ENCODE data around the gene WFIKKN2. TPM values are rescaled to one million over a fixed set of nuclear protein-coding genes. Genes with fewer than 3 reads are reported as not detected.

WFIKKN2 gene
- polyA plus RNA-seq, 1 experiment = 0.07 TPM

GRCh38 chr17:50807675-50808074 is 27.7 kb upstream of the WFIKKN2 start:
- no peak overlapping the region for H3K4me3 ChIP-seq (ENCODE audit: low read depth, low read length)
- H3K9me3 ChIP-seq (ENCODE audit: control insufficient read depth, insufficient read depth, low read length) = no peaks in the 10 kb centered on the region; the same call in 1 of the 2 replicates
- H3K27me3 ChIP-seq (ENCODE audit: control insufficient read depth, insufficient read depth, low read length) = peaks cover 21% of the 10 kb centered on the region
- POLR2A ChIA-PET = interaction anchor here (0.7 kb wide), 1 partner anchor 27 kb away, joined by 7 read pairs; no protein-coding TSS in a partner anchor
- no peak for DNase-seq (ENCODE audit: low read depth, low spot score)
- CTCF ChIA-PET = interaction anchor here (0.6 to 0.9 kb wide), 2 partner anchors 9 to 19 kb away, joined by 3 read pairs; no protein-coding TSS in a partner anchor
- H3K27ac ChIP-seq (ENCODE audit: low read depth, low read length) = no peak overlapping the region
- no peak for TF ChIP-seq CTCF (IDR thresholded peaks at IDR 0.05; ENCODE audit: low read depth, low read length)

- H3K27ac ChIP-seq (ENCODE audit: low read depth, low read length) = no peak overlapping the region
- no peak for TF ChIP-seq CTCF (IDR thresholded peaks at IDR 0.05; ENCODE audit: low read depth, low read length)
- DNase-seq (ENCODE audit: low read depth, low spot score) = no peak
- ChIA-PET POLR2A (no interaction called here), CTCF (interaction anchor here (1.3 kb wide), 1 partner anchor 34 kb away, joined by 4 read pairs; no protein-coding TSS in a partner anchor)
- H3K27me3 ChIP-seq (ENCODE audit: control insufficient read depth, insufficient read depth, low read length) = peaks cover 21% of the 10 kb centered on the region
- no peak overlapping the region for H3K4me3 ChIP-seq (ENCODE audit: low read depth, low read length)
- H3K9me3 ChIP-seq (ENCODE audit: control insufficient read depth, insufficient read depth, low read length) = no peaks in the 10 kb centered on the region; the same call in 1 of the 2 replicates
Observed at GRCh38 chr17:50808413-50808812, 27.0 kb upstream of the WFIKKN2 start.

- CTCF ChIA-PET = interaction anchor here (1.3 kb wide), 1 partner anchor 33 kb away, joined by 4 read pairs; no protein-coding TSS in a partner anchor
- H3K27me3 ChIP-seq (ENCODE audit: control insufficient read depth, insufficient read depth, low read length) = peaks cover 22% of the 10 kb centered on the region
- H3K4me3 ChIP-seq (ENCODE audit: low read depth, low read length) = no peak overlapping the region
- TF ChIP-seq CTCF (IDR thresholded peaks at IDR 0.05; ENCODE audit: low read depth, low read length) = no peak
- POLR2A ChIA-PET = no interaction called here
- no peak overlapping the region for H3K27ac ChIP-seq (ENCODE audit: low read depth, low read length)
- DNase-seq (ENCODE audit: low read depth, low spot score) = no peak
- H3K9me3 ChIP-seq (ENCODE audit: control insufficient read depth, insufficient read depth, low read length) = no peaks in the 10 kb centered on the region; the same call in 1 of the 2 replicates
Observed at GRCh38 chr17:50808888-50809287, 26.5 kb upstream of the WFIKKN2 start.

GRCh38 chr17:50813583-50813982 is 21.8 kb upstream of the WFIKKN2 start:
- ChIA-PET POLR2A (no interaction called here), CTCF (no interaction called here)
- no peak for DNase-seq (ENCODE audit: low read depth, low spot score)
- peaks cover 28% of the 10 kb centered on the region for H3K27me3 ChIP-seq (ENCODE audit: control insufficient read depth, insufficient read depth, low read length)
- H3K27ac ChIP-seq (ENCODE audit: low read depth, low read length) = no peak overlapping the region
- H3K4me3 ChIP-seq (ENCODE audit: low read depth, low read length) = no peak overlapping the region
- no peak for TF ChIP-seq CTCF (IDR thresholded peaks at IDR 0.05; ENCODE audit: low read depth, low read length)
- no peaks in the 10 kb centered on the region; the same call in 1 of the 2 replicates for H3K9me3 ChIP-seq (ENCODE audit: control insufficient read depth, insufficient read depth, low read length)

- POLR2A ChIA-PET = no interaction called here
Observed at GRCh38 chr17:50815400-50815799, 20.0 kb upstream of the WFIKKN2 start.

More at GRCh38 chr17:50815400-50815799, 20.0 kb upstream of the WFIKKN2 start:
- no peak for DNase-seq (ENCODE audit: low read depth, low spot score)
- Histone ChIP-seq H3K9me3 (ENCODE audit: control insufficient read depth, insufficient read depth, low read length) (no peaks in the 10 kb centered on the region; the same call in 1 of the 2 replicates), H3K4me3 (ENCODE audit: low read depth, low read length) (no peak overlapping the region), H3K27me3 (ENCODE audit: control insufficient read depth, insufficient read depth, low read length) (peaks cover 29% of the 10 kb centered on the region), H3K27ac (ENCODE audit: low read depth, low read length) (no peak overlapping the region)
- CTCF ChIA-PET = no interaction called here
- TF ChIP-seq CTCF (IDR thresholded peaks at IDR 0.05; ENCODE audit: low read depth, low read length) = no peak
